CD14-positive monocyte (primary cell): Measurements from ENCODE around the gene FAU. TPM values are rescaled to one million over a fixed set of nuclear protein-coding genes. Genes with fewer than 3 reads are reported as not detected.

Experiments used
- DNase-seq, 3 donors: peaks; one replicate each; pipeline ENCODE4 v3.0.0-alpha.2; 2011 to 2022
- H2AFZ ChIP-seq: 2 replicates; pipeline ENCODE4 v1.6.0; 2012; ENCODE audit warnings: mild to moderate bottlenecking, low read depth, low read length, inconsistent platforms; ENCODE audit not compliant: insufficient read depth, poor library complexity, severe bottlenecking
- H3K27ac ChIP-seq, 2 donors: 1 replicate in 1 of 2; 2 replicates in 1 of 2; pipeline ENCODE4 v1.5.1; 2012 to 2013; ENCODE audit warnings: low read length in 2 of 2, control low read depth in 1 of 2, inconsistent platforms in 1 of 2, low read depth in 1 of 2, mild to moderate bottlenecking in 1 of 2
- H3K27me3 ChIP-seq, 2 donors: one replicate each; pipeline versions ENCODE4 v1.6.0 to v1.6.1; 2011 to 2013; ENCODE audit warnings: low read length in 2 of 2; ENCODE audit not compliant: control insufficient read depth in 2 of 2, insufficient read depth in 2 of 2
- H3K36me3 ChIP-seq, 2 donors: replicated peaks in 1 of 2; 1 replicate in 1 of 2; 2 replicates in 1 of 2; pipeline versions ENCODE4 v1.5.1 to v1.6.1; 2012 to 2013; ENCODE audit warnings: low read length in 2 of 2, control low read depth in 1 of 2, inconsistent platforms in 1 of 2, mild to moderate bottlenecking in 1 of 2; ENCODE audit not compliant: insufficient read depth in 2 of 2, control insufficient read depth in 1 of 2
- H3K4me1 ChIP-seq, 2 donors: 1 replicate in 1 of 2; 2 replicates in 1 of 2; pipeline versions ENCODE4 v1.5.1 to v1.6.1; 2012 to 2013; ENCODE audit warnings: low read length in 2 of 2, control low read depth in 1 of 2, inconsistent platforms in 1 of 2, mild to moderate bottlenecking in 1 of 2, moderate library complexity in 1 of 2; ENCODE audit not compliant: insufficient read depth in 2 of 2, control insufficient read depth in 1 of 2
- H3K4me2 ChIP-seq: replicated peaks from 2 replicates; pipeline ENCODE3; 2012; ENCODE audit warnings: low read length, moderate library complexity, mild to moderate bottlenecking; ENCODE audit not compliant: poor library complexity, severe bottlenecking; ENCODE audit errors: extremely low read depth
- H3K4me3 ChIP-seq, 3 experiments: fragments of 200-600 bp in 1 of 3; sonication (generic) in 1 of 3; replicated peaks in 1 of 3; 1 replicate in 2 of 3; 2 replicates in 1 of 3; pipeline ENCODE4 v1.5.1; 2011 to 2013; ENCODE audit warnings: low read length in 3 of 3, mild to moderate bottlenecking in 3 of 3, control low read depth in 2 of 3, low read depth in 2 of 3, inconsistent platforms in 1 of 3, moderate library complexity in 1 of 3
- H3K79me2 ChIP-seq: 2 replicates; pipeline ENCODE4 v1.6.0; 2012; ENCODE audit warnings: mild to moderate bottlenecking, control low read depth, inconsistent platforms, low read length, moderate library complexity; ENCODE audit not compliant: insufficient read depth
- H3K9ac ChIP-seq: 2 replicates; pipeline ENCODE4 v1.6.0; 2017; ENCODE audit warnings: low read length, mild to moderate bottlenecking; ENCODE audit not compliant: insufficient read depth, poor library complexity, severe bottlenecking
- H3K9me3 ChIP-seq, 2 donors: replicated peaks in 1 of 2; 1 replicate in 1 of 2; 2 replicates in 1 of 2; pipeline versions ENCODE4 v1.5.1 to v1.6.1; 2012 to 2013; ENCODE audit warnings: low read length in 2 of 2, control low read depth in 1 of 2; ENCODE audit not compliant: control insufficient read depth in 1 of 2, insufficient read depth in 1 of 2
- H4K20me1 ChIP-seq: 2 replicates; pipeline ENCODE4 v1.6.0; 2012; ENCODE audit warnings: mild to moderate bottlenecking, low read length, control low read depth, moderate library complexity; ENCODE audit not compliant: insufficient read depth
- H3K27ac Mint-ChIP-seq, 7 donors: one replicate each; pipeline ENCODE4 v1.8.0; 2020; ENCODE audit warnings: mild to moderate bottlenecking in 7 of 7, mixed read lengths in 7 of 7, moderate library complexity in 6 of 7, inconsistent platforms in 2 of 7
- H3K27me3 Mint-ChIP-seq, 3 donors: one replicate each; pipeline ENCODE4 v1.8.0; 2021 to 2022; ENCODE audit warnings: low read depth in 3 of 3, mild to moderate bottlenecking in 3 of 3, mixed read lengths in 3 of 3, moderate library complexity in 3 of 3, inconsistent platforms in 1 of 3
- H3K36me3 Mint-ChIP-seq, 2 donors: one replicate each; pipeline ENCODE4 v1.8.0; 2020; ENCODE audit warnings: mixed read lengths in 2 of 2, inconsistent platforms in 1 of 2, mild to moderate bottlenecking in 1 of 2
- H3K4me1 Mint-ChIP-seq: one replicate; pipeline ENCODE4 v1.8.0; 2020; ENCODE audit warnings: mild to moderate bottlenecking, mixed read lengths
- H3K4me3 Mint-ChIP-seq, 2 donors: one replicate each; pipeline ENCODE4 v1.8.0; 2020; ENCODE audit warnings: mild to moderate bottlenecking in 2 of 2, mixed read lengths in 2 of 2, moderate library complexity in 1 of 2
- H3K9me3 Mint-ChIP-seq, 7 donors: one replicate each; pipeline ENCODE4 v1.8.0; 2020 to 2022; ENCODE audit warnings: mixed read lengths in 7 of 7, mild to moderate bottlenecking in 6 of 7, moderate library complexity in 6 of 7, inconsistent platforms in 2 of 7
- WGBS: methylation state at CpG from one replicate; pipeline ENCODE4 v1.1.5; 2013; ENCODE audit warnings: missing lambda C conversion rate; ENCODE audit not compliant: insufficient coverage; 5-methylcytosine and 5-hydroxymethylcytosine counted together
- intact Hi-C, 2 donors: fragments of 100-400 bp; cut with micrococcal nuclease; formaldehyde crosslinking; loops; one replicate each; pipeline versions ENCODE4 v1.15.0 to v1.15.1; 2023
- polyA plus RNA-seq, 3 donors: library from polyadenylated mRNA; depleted of rRNA in 1 of 3; unstranded in 2 of 3; stranded (reverse) in 1 of 3; fragments of 300-500 nt in 2 of 3; fragments of >200 nt in 1 of 3; fragmentation: Illumina TruSeq in 2 of 3; gene quantifications; 1 replicate in 2 of 3; 2 replicates in 1 of 3; pipeline ENCODE4 v1.2.3, GENCODE V29; 2012 to 2021
- TF ChIP-seq, protein P1 (sequence below): fragments of 200-600 bp; IDR thresholded peaks from one replicate; pipeline ENCODE4 v1.8.0; 2022; ENCODE audit warnings: antibody characterized with exemption, mild to moderate bottlenecking

FAU gene
- polyA plus RNA-seq, 3 donors, result 668 to 818 (median 799) TPM

DNA sequence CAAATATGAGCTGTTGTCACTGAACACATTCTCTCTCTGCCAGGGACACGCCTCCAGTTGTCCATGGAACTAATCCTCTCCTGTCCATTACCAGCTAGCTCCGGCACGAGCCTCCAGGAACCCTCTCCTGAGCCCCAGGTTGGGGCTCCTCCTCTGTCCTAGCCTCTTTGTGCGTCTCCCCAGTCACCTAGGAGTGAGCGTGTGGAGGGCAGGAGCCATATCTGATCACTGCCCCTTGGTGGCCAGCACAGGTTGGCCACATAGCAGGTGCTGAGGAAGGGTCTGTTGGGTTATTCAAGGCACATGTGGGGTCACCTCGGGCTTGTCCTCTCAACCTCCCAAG is 9.9 kb upstream of the FAU start:
- H3K4me1 ChIP-seq, result peaks cover 30 to 31% of the 10 kb centered on the region in 2 donors
- Mint-ChIP-seq H3K27ac (peak overlapping the region in 2 of 7 donors; percentile 72 to 78), H3K9me3 (no peaks in the 10 kb centered on the region), H3K4me3 (no peak overlapping the region), H3K27me3 (peaks cover 0 to 2% (median 2%) of the 10 kb centered on the region in 3 donors), H3K4me1 (peaks cover 29% of the 10 kb centered on the region), H3K36me3 (peaks cover 45 to 70% of the 10 kb centered on the region in 2 donors)
- no peaks in the 10 kb centered on the region for H3K9me3 ChIP-seq
- peak overlapping the region in 1 of 2 donors; percentile 100 for H3K27ac ChIP-seq
- TF ChIP-seq, protein P1, sequence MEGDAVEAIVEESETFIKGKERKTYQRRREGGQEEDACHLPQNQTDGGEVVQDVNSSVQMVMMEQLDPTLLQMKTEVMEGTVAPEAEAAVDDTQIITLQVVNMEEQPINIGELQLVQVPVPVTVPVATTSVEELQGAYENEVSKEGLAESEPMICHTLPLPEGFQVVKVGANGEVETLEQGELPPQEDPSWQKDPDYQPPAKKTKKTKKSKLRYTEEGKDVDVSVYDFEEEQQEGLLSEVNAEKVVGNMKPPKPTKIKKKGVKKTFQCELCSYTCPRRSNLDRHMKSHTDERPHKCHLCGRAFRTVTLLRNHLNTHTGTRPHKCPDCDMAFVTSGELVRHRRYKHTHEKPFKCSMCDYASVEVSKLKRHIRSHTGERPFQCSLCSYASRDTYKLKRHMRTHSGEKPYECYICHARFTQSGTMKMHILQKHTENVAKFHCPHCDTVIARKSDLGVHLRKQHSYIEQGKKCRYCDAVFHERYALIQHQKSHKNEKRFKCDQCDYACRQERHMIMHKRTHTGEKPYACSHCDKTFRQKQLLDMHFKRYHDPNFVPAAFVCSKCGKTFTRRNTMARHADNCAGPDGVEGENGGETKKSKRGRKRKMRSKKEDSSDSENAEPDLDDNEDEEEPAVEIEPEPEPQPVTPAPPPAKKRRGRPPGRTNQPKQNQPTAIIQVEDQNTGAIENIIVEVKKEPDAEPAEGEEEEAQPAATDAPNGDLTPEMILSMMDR, result no peak
- no peak overlapping the region for H3K9ac ChIP-seq
- intact Hi-C loops, result no loop called here
- H4K20me1 ChIP-seq, result peaks cover 48% of the 10 kb centered on the region
- no peak overlapping the region for H2AFZ ChIP-seq
- no peak overlapping the region for H3K4me3 ChIP-seq
- no peak overlapping the region for H3K4me2 ChIP-seq
- H3K79me2 ChIP-seq, result peaks cover 38% of the 10 kb centered on the region
- 100% methylated on average over 3 of the region's 6 CpGs for WGBS
- no peaks in the 10 kb centered on the region for H3K27me3 ChIP-seq
- no peak for DNase-seq
- H3K36me3 ChIP-seq, result peaks cover 54 to 59% of the 10 kb centered on the region in 2 donors

DNA sequence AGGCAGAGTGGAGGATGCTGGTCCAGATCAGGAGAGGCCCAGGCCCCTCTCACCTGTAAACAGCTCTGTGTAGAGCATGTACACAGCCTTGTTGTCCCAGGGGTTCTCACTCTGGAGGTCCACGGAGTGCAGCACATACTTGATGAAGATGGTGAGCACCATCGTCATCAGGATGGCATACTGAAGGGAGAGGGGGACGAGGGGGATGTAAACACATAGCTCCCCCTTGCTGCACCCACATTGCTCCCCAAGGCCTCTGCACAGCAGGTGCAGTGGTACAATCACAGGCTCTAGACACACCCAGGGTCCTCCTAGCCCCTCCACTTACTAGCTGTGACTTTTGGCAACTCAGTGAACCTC is 9.5 kb upstream of the FAU start:
- Histone ChIP-seq H3K27me3 (no peaks in the 10 kb centered on the region), H3K4me2 (no peak overlapping the region), H3K9ac (no peak overlapping the region), H4K20me1 (peaks cover 52% of the 10 kb centered on the region), H3K9me3 (no peaks in the 10 kb centered on the region), H3K79me2 (peaks cover 38% of the 10 kb centered on the region), H3K36me3 (peaks cover 59 to 64% of the 10 kb centered on the region in 2 donors), H3K4me1 (peaks cover 30 to 31% of the 10 kb centered on the region in 2 donors), H2AFZ (no peak overlapping the region), H3K27ac (no peak overlapping the region), H3K4me3 (no peak overlapping the region)
- Mint-ChIP-seq H3K27ac (peak overlapping the region in 1 of 7 donors; percentile 32), H3K4me1 (peaks cover 29% of the 10 kb centered on the region), H3K9me3 (no peaks in the 10 kb centered on the region), H3K36me3 (peaks cover 49 to 70% of the 10 kb centered on the region in 2 donors), H3K4me3 (no peak overlapping the region), H3K27me3 (peaks cover 0 to 2% (median 2%) of the 10 kb centered on the region in 3 donors)
- no peak for DNase-seq
- WGBS, result no CpG with 5 or more reads among the region's 3 CpGs
- intact Hi-C loops, result no loop called here
- TF ChIP-seq, protein P1, result no peak
